RWPE2 (cell line): ENCODE results near the gene RHCE.

ENCODE experiments used
- ATAC-seq: fragments of 200-7000 bp; cut with Tn5 transposase; 3 replicates; pipeline ENCODE4 v1.9.1; 2021; ENCODE audit warnings: low read depth
- DNase-seq: peaks from one replicate; pipeline ENCODE4 v3.0.0-alpha.2; 2020; ENCODE audit warnings: low spot score
- H3K27ac ChIP-seq: fragments of 450-650 bp; 2 replicates; pipeline ENCODE4 v1.5.1; 2017; ENCODE audit warnings: mild to moderate bottlenecking; ENCODE audit not compliant: poor library complexity, severe bottlenecking
- H3K27me3 ChIP-seq: fragments of 250-450 bp; sonication (Bioruptor Pico); 2 replicates; pipeline ENCODE4 v1.5.1; 2021; ENCODE audit warnings: mild to moderate bottlenecking, moderate library complexity; ENCODE audit not compliant: insufficient read depth, poor library complexity, severe bottlenecking
- H3K36me3 ChIP-seq: fragments of 250-450 bp; sonication (Bioruptor Pico); 2 replicates; pipeline ENCODE4 v1.5.1; 2020; ENCODE audit warnings: low read depth, mild to moderate bottlenecking, moderate library complexity
- H3K4me1 ChIP-seq: fragments of 250-450 bp; sonication (Bioruptor Pico); 2 replicates; pipeline ENCODE4 v1.5.1; 2021; ENCODE audit warnings: mild to moderate bottlenecking, moderate library complexity; ENCODE audit not compliant: insufficient read depth, poor library complexity, severe bottlenecking
- H3K4me3 ChIP-seq: fragments of 250-450 bp; sonication (Bioruptor Pico); 2 replicates; pipeline ENCODE4 v1.5.1; 2021; ENCODE audit warnings: mild to moderate bottlenecking, moderate library complexity; ENCODE audit not compliant: severe bottlenecking
- H3K9me3 ChIP-seq: fragments of 250-450 bp; sonication (Bioruptor Pico); 2 replicates; pipeline ENCODE4 v1.5.1; 2021; ENCODE audit warnings: mild to moderate bottlenecking, moderate library complexity; ENCODE audit not compliant: severe bottlenecking
- TF ChIP-seq, protein P1 (sequence below): fragments of 450-650 bp; IDR thresholded peaks from one replicate; pipeline ENCODE4 v1.5.1; 2017; ENCODE audit warnings: mild to moderate bottlenecking, moderate library complexity; ENCODE audit not compliant: poor library complexity, severe bottlenecking

The RHCE gene

DNA sequence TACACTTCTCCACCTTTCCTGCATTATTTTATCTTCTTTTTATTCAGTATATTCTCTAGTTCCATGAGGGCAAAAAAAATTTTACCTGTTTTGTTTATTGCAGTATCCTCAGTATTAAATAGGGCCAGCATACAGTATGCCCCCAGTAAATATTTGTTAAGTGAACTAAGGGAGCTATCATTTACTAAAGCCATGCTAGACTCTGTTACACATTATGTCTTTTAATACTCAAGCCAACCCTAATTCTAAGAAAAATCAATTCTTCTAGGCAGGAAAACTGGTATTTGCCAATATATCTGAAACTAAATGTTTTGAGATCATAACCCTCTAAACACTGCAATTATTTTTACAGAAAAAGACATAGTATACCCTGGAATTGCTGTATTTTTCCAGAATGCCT, 64.2 kb downstream of the RHCE start:
- peaks cover 23% of the 10 kb centered on the region for H3K4me1 ChIP-seq
- ATAC-seq (no peak), DNase-seq (no peak)
- TF ChIP-seq, protein P1, sequence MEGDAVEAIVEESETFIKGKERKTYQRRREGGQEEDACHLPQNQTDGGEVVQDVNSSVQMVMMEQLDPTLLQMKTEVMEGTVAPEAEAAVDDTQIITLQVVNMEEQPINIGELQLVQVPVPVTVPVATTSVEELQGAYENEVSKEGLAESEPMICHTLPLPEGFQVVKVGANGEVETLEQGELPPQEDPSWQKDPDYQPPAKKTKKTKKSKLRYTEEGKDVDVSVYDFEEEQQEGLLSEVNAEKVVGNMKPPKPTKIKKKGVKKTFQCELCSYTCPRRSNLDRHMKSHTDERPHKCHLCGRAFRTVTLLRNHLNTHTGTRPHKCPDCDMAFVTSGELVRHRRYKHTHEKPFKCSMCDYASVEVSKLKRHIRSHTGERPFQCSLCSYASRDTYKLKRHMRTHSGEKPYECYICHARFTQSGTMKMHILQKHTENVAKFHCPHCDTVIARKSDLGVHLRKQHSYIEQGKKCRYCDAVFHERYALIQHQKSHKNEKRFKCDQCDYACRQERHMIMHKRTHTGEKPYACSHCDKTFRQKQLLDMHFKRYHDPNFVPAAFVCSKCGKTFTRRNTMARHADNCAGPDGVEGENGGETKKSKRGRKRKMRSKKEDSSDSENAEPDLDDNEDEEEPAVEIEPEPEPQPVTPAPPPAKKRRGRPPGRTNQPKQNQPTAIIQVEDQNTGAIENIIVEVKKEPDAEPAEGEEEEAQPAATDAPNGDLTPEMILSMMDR, result no peak
- H3K36me3 ChIP-seq, result peaks cover 82% of the 10 kb centered on the region
- peak overlapping the region; percentile 5 for H3K27ac ChIP-seq
- no peak overlapping the region for H3K4me3 ChIP-seq
- H3K27me3 ChIP-seq, result no peaks in the 10 kb centered on the region
- H3K9me3 ChIP-seq, result no peaks in the 10 kb centered on the region

DNA sequence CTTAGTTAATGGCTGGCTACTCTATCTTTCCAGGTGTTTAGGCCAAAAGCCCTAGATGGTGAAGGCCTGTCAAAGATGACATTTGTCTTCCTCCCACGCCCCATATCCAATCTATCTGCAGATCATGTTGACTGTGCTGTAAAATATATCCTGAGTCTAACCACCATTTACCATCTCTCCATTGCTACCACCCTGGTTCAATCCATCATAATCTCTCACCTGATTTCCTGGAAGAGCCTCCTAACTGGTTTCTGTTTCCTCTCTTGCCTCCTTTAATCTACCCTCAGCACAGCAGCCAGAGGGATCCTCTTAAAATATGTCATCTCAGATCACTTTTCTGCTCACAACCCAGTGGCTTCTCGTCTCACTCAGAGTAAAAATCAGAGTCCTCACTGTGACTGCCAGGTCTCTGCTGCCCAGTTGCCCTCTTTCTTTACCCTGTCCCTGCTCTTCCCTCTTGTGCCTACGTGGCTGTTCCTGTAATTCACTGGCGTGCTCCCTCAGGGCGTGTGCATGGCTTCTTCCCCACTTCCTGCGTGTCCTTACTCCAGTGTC, 64.7 kb downstream of the RHCE start:
- TF ChIP-seq, protein P1, result no peak
- peaks cover 77% of the 10 kb centered on the region for H3K36me3 ChIP-seq
- DNase-seq (no peak), ATAC-seq (no peak)
- H3K4me1 ChIP-seq, result peaks cover 22% of the 10 kb centered on the region
- H3K4me3 ChIP-seq, result no peak overlapping the region
- H3K9me3 ChIP-seq, result no peaks in the 10 kb centered on the region
- no peaks in the 10 kb centered on the region for H3K27me3 ChIP-seq
- H3K27ac ChIP-seq, result peak overlapping the region; percentile 5

DNA sequence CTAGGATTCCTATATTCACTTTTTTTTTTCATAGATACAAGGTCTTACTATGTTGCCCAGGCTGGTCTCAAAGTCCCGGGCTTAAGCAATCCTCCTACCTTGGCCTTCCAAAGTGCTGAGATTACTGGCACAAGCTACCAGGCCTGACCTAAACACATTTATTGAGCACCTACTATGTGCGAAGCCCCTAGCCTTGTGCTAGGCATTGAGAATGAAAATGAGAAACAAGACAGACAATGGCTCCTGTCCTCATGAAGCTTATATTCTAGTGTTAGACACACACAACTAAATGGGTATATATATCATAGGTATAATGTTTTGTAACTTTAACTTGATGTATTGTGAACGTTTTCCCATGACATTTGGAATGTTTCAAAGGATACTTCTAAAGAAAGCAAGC, 71.0 kb downstream of the RHCE start:
- Histone ChIP-seq H3K27ac (no peak overlapping the region), H3K36me3 (peaks cover 63% of the 10 kb centered on the region), H3K9me3 (no peaks in the 10 kb centered on the region), H3K27me3 (no peaks in the 10 kb centered on the region), H3K4me3 (no peak overlapping the region), H3K4me1 (peaks cover 15% of the 10 kb centered on the region)
- ATAC-seq (no peak), DNase-seq (no peak)
- TF ChIP-seq, protein P1, result no peak

DNA sequence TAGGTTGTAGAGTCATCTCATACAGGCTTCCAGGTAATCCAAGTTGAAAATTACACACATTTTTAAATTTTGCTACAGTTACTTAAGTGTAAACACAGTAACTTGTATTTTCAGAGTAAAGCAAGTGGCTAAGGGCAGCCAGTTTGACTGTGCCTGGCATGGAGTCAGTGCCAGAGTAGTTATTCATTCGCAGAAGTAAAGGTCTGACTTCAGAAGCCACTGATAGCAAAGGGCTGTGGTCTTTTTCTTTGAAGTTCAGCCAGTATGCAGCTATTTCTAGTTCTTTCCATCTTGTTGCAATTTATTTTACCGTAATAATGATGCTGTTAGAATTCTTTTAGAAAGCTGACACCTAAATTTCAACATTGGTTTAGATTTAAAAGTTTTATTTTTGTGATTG, 73.1 kb downstream of the RHCE start:
- TF ChIP-seq, protein P1, result no peak
- no peak for DNase-seq
- Histone ChIP-seq H3K4me3 (no peak overlapping the region), H3K9me3 (no peaks in the 10 kb centered on the region), H3K36me3 (peaks cover 63% of the 10 kb centered on the region), H3K27ac (no peak overlapping the region), H3K4me1 (peaks cover 30% of the 10 kb centered on the region), H3K27me3 (no peaks in the 10 kb centered on the region)
- no peak for ATAC-seq

DNA sequence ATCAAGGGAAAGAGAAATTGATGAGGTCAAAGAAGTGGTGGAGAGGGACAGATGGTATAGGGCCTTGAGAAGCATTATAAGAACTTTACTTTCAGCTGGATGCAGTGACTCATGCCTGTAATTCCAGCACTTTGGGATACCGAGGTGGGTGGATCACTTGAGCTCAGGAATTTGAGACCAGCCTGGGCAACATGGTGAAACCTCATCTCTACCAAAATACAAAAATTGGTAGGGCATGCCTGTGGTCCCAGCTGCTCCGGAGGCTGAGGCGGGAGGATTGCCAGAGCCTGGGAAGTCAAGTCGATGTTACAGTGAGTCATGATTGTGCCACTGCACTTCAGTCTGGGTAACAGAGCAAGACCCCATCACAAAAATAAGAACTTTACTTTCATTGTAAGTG, 76.8 kb downstream of the RHCE start:
- TF ChIP-seq, protein P1, result no peak
- ATAC-seq (peak; percentile 83), DNase-seq (no peak)
- Histone ChIP-seq H3K4me3 (no peak overlapping the region), H3K27ac (peak overlapping the region; percentile 22), H3K27me3 (no peaks in the 10 kb centered on the region), H3K4me1 (peaks cover 25% of the 10 kb centered on the region), H3K9me3 (no peaks in the 10 kb centered on the region), H3K36me3 (peaks cover 62% of the 10 kb centered on the region)
